ENCODE measurements around the gene FANCC. TPM values are rescaled to one million over a fixed set of nuclear protein-coding genes. Genes with fewer than 3 reads are reported as not detected.

FANCC gene
- total and polyA plus RNA-seq, 2 of the 8 experiments (the other 6 are each of a cell fraction or from before 2014, with no cell fraction given) = 7.8 to 15.2 TPM

DNA sequence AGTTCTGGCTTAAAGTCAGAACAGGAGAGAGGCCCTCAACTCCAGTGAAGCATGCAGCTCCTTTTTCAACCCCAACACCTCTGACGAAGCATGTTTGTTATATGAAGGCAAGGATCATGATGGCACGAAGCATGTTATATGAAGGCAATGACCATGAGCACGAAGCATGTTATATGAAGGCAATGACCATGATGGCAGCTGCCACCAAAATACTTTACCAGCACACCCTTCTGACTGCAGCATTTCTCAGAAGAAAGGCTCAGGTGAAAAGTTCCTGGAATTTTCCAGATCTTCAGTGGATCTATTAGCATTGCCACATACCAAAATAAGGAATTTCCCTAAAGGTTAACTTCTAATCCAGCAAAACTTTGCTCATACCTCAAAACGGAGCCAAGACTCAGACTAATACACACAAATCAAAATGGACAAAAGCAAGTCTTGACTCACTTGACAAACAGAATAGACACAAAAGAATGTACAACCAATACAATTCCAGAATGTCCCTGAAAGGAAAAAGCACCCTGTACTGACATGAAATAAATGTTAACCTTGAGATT, 217.4 kb downstream of the FANCC start:
- H2BK120ac ChIP-seq (replicated peaks; ENCODE audit: low read depth, low read length) = no peak overlapping the region
- 91% methylated on average over 4 of the region's 4 CpGs; no CpG with 5 or more reads in 1 of the 2 experiments for WGBS, 2 experiments (ENCODE audit: extremely low coverage in 1 of 2, insufficient coverage in 1 of 2, insufficient read length in 1 of 2, insufficient replicate concordance in 2 of 2, low coverage in 1 of 2, low lambda C conversion rate in 2 of 2, missing lambda C conversion rate in 1 of 2)
- H4K91ac ChIP-seq (replicated peaks; ENCODE audit: insufficient read length, low read length) = no peak overlapping the region
- FAIRE-seq (no peak), DNase-seq (ENCODE audit: low read depth in 1 of 2, low spot score in 2 of 2) (no peak)
- H2BK15ac ChIP-seq (ENCODE audit: low read length) = no peak overlapping the region
- peaks cover 0 to 8% (median 2%) of the 10 kb centered on the region in 4 experiments; a peak in 5 of 7 replicates for H3K4me1 ChIP-seq (replicated peaks in 1 of 4; ENCODE audit: control insufficient read depth in 3 of 4, insufficient read depth in 4 of 4, low read length in 3 of 4)
- no peak overlapping the region for H3K4me2 ChIP-seq (ENCODE audit: insufficient read depth in 1 of 2, low read depth in 2 of 2, low read length in 2 of 2)
- H3K18ac ChIP-seq (ENCODE audit: extremely low read depth, low read length) = no peak overlapping the region
- no peak overlapping the region for H2BK20ac ChIP-seq (ENCODE audit: low read length)
- H3K27ac ChIP-seq (ENCODE audit: low read depth, low read length) = no peak overlapping the region
- no peaks in the 10 kb centered on the region for H3K9me3 ChIP-seq (ENCODE audit: insufficient read depth in 2 of 2, low read depth in 1 of 2, low read length in 1 of 2)
- no peak overlapping the region for H2AK5ac ChIP-seq (ENCODE audit: low read depth, low read length)
- CTCF ChIA-PET (ENCODE audit: partially characterized antibody) = interaction anchor here (0.7 to 13.8 kb wide), 5 partner anchors 7 to 68 kb away, joined by 3 to 209 read pairs (median 26); no protein-coding TSS in a partner anchor
- H3K14ac ChIP-seq (ENCODE audit: insufficient read length) = no peak overlapping the region
- no peak overlapping the region for H2BK12ac ChIP-seq (ENCODE audit: low read depth, low read length)
- H4K5ac ChIP-seq (ENCODE audit: insufficient read length, low read depth, low read length) = no peak overlapping the region
- no peak overlapping the region for H3K56ac ChIP-seq (replicated peaks; ENCODE audit: insufficient read length, low read depth, low read length)
- POLR2A ChIA-PET (ENCODE audit: partially characterized antibody) = no interaction called here
- H2AFZ ChIP-seq (ENCODE audit: low read length) = no peak overlapping the region
- no peak overlapping the region for H2BK5ac ChIP-seq (ENCODE audit: low read depth, low read length)
- H3K4me3 ChIP-seq (ENCODE audit: extremely low read depth in 1 of 4, insufficient read depth in 2 of 4, low read depth in 3 of 4, low read length in 4 of 4) = no peak overlapping the region
- no peaks in the 10 kb centered on the region for H3K79me1 ChIP-seq (ENCODE audit: low read depth, low read length)
- H4K8ac ChIP-seq (ENCODE audit: extremely low read depth, insufficient read depth, low read length) = no peak overlapping the region
- H4K20me1 ChIP-seq (replicated peaks in 1 of 2; ENCODE audit: control insufficient read depth in 1 of 2, insufficient read depth in 2 of 2, low read length in 2 of 2) = no peaks in the 10 kb centered on the region
- H3K23me2 ChIP-seq (ENCODE audit: low read depth, low read length) = peaks cover 2% of the 10 kb centered on the region; the same call in 1 of the 2 replicates
- no peaks in the 10 kb centered on the region; a peak in 1 of 8 replicates for H3K36me3 ChIP-seq (ENCODE audit: control insufficient read depth in 2 of 4, insufficient read depth in 4 of 4, low read length in 3 of 4)
- H3K27me3 ChIP-seq (replicated peaks in 1 of 4; ENCODE audit: control insufficient read depth in 3 of 4, extremely low read depth in 1 of 4, insufficient read depth in 3 of 4, low read length in 3 of 4) = no peaks in the 10 kb centered on the region
- no peak overlapping the region for H3K23ac ChIP-seq (ENCODE audit: insufficient read length)
- H3K9ac ChIP-seq (replicated peaks in 1 of 4; ENCODE audit: extremely low read depth in 1 of 4, low read depth in 3 of 4, low read length in 3 of 4) = no peak overlapping the region
- no peak overlapping the region for H3K4ac ChIP-seq (replicated peaks; ENCODE audit: insufficient read length, low read depth, low read length)
- H3K79me2 ChIP-seq (ENCODE audit: control insufficient read depth in 1 of 2, insufficient read depth in 2 of 2, low read length in 2 of 2) = no peaks in the 10 kb centered on the region
- TF ChIP-seq CEBPB (IDR thresholded peaks at IDR 0.05; ENCODE audit: low read depth, low read length) (no peak), TBP (IDR thresholded peaks at IDR 0.05; ENCODE audit: low read depth, low read length) (no peak), JUN (IDR thresholded peaks at IDR 0.05; ENCODE audit: low read depth, low read length) (no peak), HDAC6 (IDR thresholded peaks at IDR 0.05; ENCODE audit: low read depth, low read length) (no peak), FOSL1 (IDR thresholded peaks at IDR 0.05; ENCODE audit: insufficient read depth, low read depth, low read length) (no peak), ASH2L (IDR thresholded peaks at IDR 0.05; ENCODE audit: low read length) (no peak), GABPA (IDR thresholded peaks at IDR 0.05; ENCODE audit: borderline replicate concordance, insufficient read depth, low read length) (no peak), SAP30 (IDR thresholded peaks at IDR 0.05; ENCODE audit: insufficient read depth, insufficient replicate concordance, low read length) (no peak), RFX5 (IDR thresholded peaks at IDR 0.05; ENCODE audit: borderline replicate concordance, low read depth, low read length) (no peak), SP4 (IDR thresholded peaks at IDR 0.05; ENCODE audit: low read length) (no peak), CHD2 (IDR thresholded peaks at IDR 0.05; ENCODE audit: low read length) (no peak), EGR1 (IDR thresholded peaks at IDR 0.05; ENCODE audit: borderline replicate concordance, low read depth, low read length) (no peak)
- TF ChIP-seq, protein P1, sequence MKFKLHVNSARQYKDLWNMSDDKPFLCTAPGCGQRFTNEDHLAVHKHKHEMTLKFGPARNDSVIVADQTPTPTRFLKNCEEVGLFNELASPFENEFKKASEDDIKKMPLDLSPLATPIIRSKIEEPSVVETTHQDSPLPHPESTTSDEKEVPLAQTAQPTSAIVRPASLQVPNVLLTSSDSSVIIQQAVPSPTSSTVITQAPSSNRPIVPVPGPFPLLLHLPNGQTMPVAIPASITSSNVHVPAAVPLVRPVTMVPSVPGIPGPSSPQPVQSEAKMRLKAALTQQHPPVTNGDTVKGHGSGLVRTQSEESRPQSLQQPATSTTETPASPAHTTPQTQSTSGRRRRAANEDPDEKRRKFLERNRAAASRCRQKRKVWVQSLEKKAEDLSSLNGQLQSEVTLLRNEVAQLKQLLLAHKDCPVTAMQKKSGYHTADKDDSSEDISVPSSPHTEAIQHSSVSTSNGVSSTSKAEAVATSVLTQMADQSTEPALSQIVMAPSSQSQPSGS (IDR thresholded peaks at IDR 0.05; ENCODE audit: low read length) = no peak
